Loucy (cell line): ENCODE results near the gene RTBDN.
A peak's percentile ranks its signal among the peaks of the same experiment; 100 is the strongest.

Experiments
- H2AFZ ChIP-seq: fragments of 200-600 bp; sonication (generic); 2 replicates; pipeline ENCODE4 v1.6.0; 2016; ENCODE audit warnings: antibody characterized with exemption, mild to moderate bottlenecking, low read length, moderate library complexity
- H3F3A ChIP-seq: fragments of 200-600 bp; 2 replicates; pipeline ENCODE4 v1.6.0; 2016; ENCODE audit warnings: antibody characterized with exemption, low read depth, mild to moderate bottlenecking
- H3K27me3 ChIP-seq: fragments of 200-600 bp; sonication (generic); 2 replicates; pipeline ENCODE4 v1.6.1; 2014; ENCODE audit warnings: low read length, mild to moderate bottlenecking; ENCODE audit not compliant: insufficient read depth, poor library complexity, severe bottlenecking
- H3K36me3 ChIP-seq: fragments of 200-600 bp; sonication (generic); 2 replicates; pipeline ENCODE4 v1.6.1; 2016; ENCODE audit warnings: low read length; ENCODE audit not compliant: insufficient read depth
- H3K4me1 ChIP-seq: fragments of 200-600 bp; sonication (generic); 2 replicates; pipeline ENCODE4 v1.5.1; 2014; ENCODE audit warnings: low read length, mild to moderate bottlenecking; ENCODE audit not compliant: insufficient read depth, poor library complexity, severe bottlenecking
- H3K4me2 ChIP-seq: fragments of 200-600 bp; sonication (generic); 2 replicates; pipeline ENCODE4 v1.6.0; 2014; ENCODE audit warnings: antibody characterized with exemption, low read length, low read depth, mild to moderate bottlenecking; ENCODE audit not compliant: poor library complexity, severe bottlenecking
- H3K4me3 ChIP-seq: fragments of 200-600 bp; sonication (generic); 2 replicates; pipeline ENCODE4 v1.5.1; 2014; ENCODE audit warnings: low read length, mild to moderate bottlenecking, mixed read lengths; ENCODE audit not compliant: poor library complexity, severe bottlenecking
- H3K79me2 ChIP-seq: fragments of 200-600 bp; sonication (generic); 2 replicates; pipeline ENCODE4 v1.6.1; 2014; ENCODE audit warnings: low read length; ENCODE audit not compliant: insufficient read depth
- H3K9ac ChIP-seq: fragments of 200-600 bp; sonication (generic); 2 replicates; pipeline ENCODE4 v1.6.0; 2014; ENCODE audit warnings: mild to moderate bottlenecking, low read depth, low read length, moderate library complexity; ENCODE audit not compliant: poor library complexity, severe bottlenecking
- H3K9me2 ChIP-seq: fragments of 200-600 bp; sonication (generic); replicated peaks from 2 replicates; pipeline ENCODE4 v1.6.1; 2016; ENCODE audit warnings: low read depth, low read length, mixed read lengths
- H3K9me3 ChIP-seq: fragments of 200-600 bp; sonication (generic); 2 replicates; pipeline ENCODE4 v1.6.1; 2014; ENCODE audit warnings: mild to moderate bottlenecking, antibody characterized with exemption, low read length, low read depth; ENCODE audit not compliant: insufficient read depth
- H4K20me1 ChIP-seq: fragments of 200-600 bp; sonication (generic); 2 replicates; pipeline ENCODE4 v1.6.0; 2014; ENCODE audit warnings: antibody characterized with exemption, low read length, mild to moderate bottlenecking; ENCODE audit not compliant: insufficient read depth, poor library complexity, severe bottlenecking
- CTCF ChIP-seq: fragments of 200-600 bp; sonication (generic); conservative IDR thresholded peaks from 2 replicates; pipeline ENCODE4 v1.5.1; 2014; ENCODE audit warnings: mild to moderate bottlenecking, antibody characterized with exemption, low read length
- EZH2phosphoT487 ChIP-seq: fragments of 200-600 bp; IDR thresholded peaks from 2 replicates; pipeline ENCODE4 v1.6.1; 2018; ENCODE audit warnings: antibody characterized with exemption, mild to moderate bottlenecking, moderate library complexity, borderline replicate concordance

RTBDN gene

GRCh38 chr19:12815088-12815487 is 19.3 kb downstream of the RTBDN start:
- H3K4me3 ChIP-seq: no peak overlapping the region
- no peaks in the 10 kb centered on the region for H3K4me1 ChIP-seq
- no peaks in the 10 kb centered on the region for H3K36me3 ChIP-seq
- H3K9me3 ChIP-seq: no peaks in the 10 kb centered on the region
- H4K20me1 ChIP-seq: no peaks in the 10 kb centered on the region
- no peak overlapping the region for H3K4me2 ChIP-seq
- H3K9me2 ChIP-seq: no peaks in the 10 kb centered on the region
- H2AFZ ChIP-seq: no peak overlapping the region
- no peaks in the 10 kb centered on the region for H3K79me2 ChIP-seq
- no peak for TF ChIP-seq EZH2phosphoT487
- no peak for TF ChIP-seq CTCF
- H3K9ac ChIP-seq: no peak overlapping the region
- no peaks in the 10 kb centered on the region for H3K27me3 ChIP-seq
- no peaks in the 10 kb centered on the region for H3F3A ChIP-seq

GRCh38 chr19:12806242-12807081 is 27.9 kb downstream of the RTBDN start, which contains the start of gene RNASEH2A:
Gene RNASEH2A (plus strand): TSS chr19:12806584. CDS start chr19:12806674, 90 bp downstream.
- H3K4me2 ChIP-seq: peak within 1 kb of the TSS; percentile 94
- TF ChIP-seq EZH2phosphoT487: no peak
- TF ChIP-seq CTCF: 0 out of 2 replicates have a peak, but pooled peaks have one; percentile 11
- no peaks in the 10 kb centered on the region for H3K9me2 ChIP-seq
- H3K9ac ChIP-seq: peak within 1 kb of the TSS; percentile 93
- peak within 1 kb of the TSS; percentile 96 for H2AFZ ChIP-seq
- H3K9me3 ChIP-seq: no peaks in the 10 kb centered on the region
- no peaks in the 10 kb centered on the region for H3F3A ChIP-seq
- peaks cover 24% of the 10 kb centered on the region for H3K79me2 ChIP-seq
- no peaks in the 10 kb centered on the region for H4K20me1 ChIP-seq
- H3K36me3 ChIP-seq: no peaks in the 10 kb centered on the region
- H3K4me3 ChIP-seq: peak within 1 kb of the TSS; percentile 94
- peaks cover 19% of the 10 kb centered on the region for H3K4me1 ChIP-seq
- H3K27me3 ChIP-seq: no peaks in the 10 kb centered on the region

GRCh38 chr19:12804051-12804450 is 30.3 kb downstream of the RTBDN start:
- Histone ChIP-seq H4K20me1 (peaks cover 15% of the 10 kb centered on the region), H3K4me1 (peaks cover 29% of the 10 kb centered on the region), H3F3A (no peaks in the 10 kb centered on the region), H3K9ac (no peak overlapping the region), H3K9me3 (no peaks in the 10 kb centered on the region), H3K79me2 (peaks cover 46% of the 10 kb centered on the region), H3K9me2 (no peaks in the 10 kb centered on the region), H3K27me3 (no peaks in the 10 kb centered on the region), H2AFZ (no peak overlapping the region), H3K36me3 (peaks cover 6% of the 10 kb centered on the region; the same call in 1 of the 2 replicates), H3K4me2 (no peak overlapping the region), H3K4me3 (no peak overlapping the region)
- TF ChIP-seq CTCF (no peak), EZH2phosphoT487 (no peak)
